ENCODE results near the gene APBA2.

The APBA2 gene

GRCh38 chr15:28969511-28970085 lies 83.8 kb downstream of the APBA2 start:
- H3K4me3 ChIP-seq (replicated peaks; ENCODE audit: low read depth, low read length): no peak overlapping the region
- DNase-seq (ENCODE audit: low read depth): peak; percentile 14
- TF ChIP-seq CTCF (IDR thresholded peaks at IDR 0.05; ENCODE audit: low read length, missing control alignments): no peak

DNA sequence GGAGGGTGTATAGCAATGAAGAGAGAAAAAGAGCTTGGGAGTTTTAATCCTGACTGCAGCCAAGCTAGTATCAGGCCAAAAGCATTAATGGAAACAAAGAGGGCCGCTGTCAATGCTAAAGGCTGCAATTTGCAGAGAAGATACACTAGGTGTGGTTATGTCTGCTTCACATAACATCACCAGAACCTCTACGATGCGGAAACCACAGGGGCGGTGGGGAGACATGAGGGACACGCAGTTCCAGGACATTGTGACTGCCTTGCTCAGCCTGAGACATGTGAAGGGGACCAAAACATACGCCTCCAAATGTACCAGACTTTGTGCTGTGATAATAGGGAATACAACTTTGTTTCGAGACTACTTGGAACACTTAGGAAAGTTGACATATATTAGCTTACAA lies 88.4 kb downstream of the APBA2 start:
- no peak overlapping the region for H3K4me3 ChIP-seq (replicated peaks; ENCODE audit: low read depth, low read length)
- no peak for TF ChIP-seq CTCF (IDR thresholded peaks at IDR 0.05; ENCODE audit: low read length, missing control alignments)
- DNase-seq (ENCODE audit: low read depth): no peak

GRCh38 chr15:28975766-28976179 lies 90.0 kb downstream of the APBA2 start:
- peak; percentile 66 for DNase-seq (ENCODE audit: low read depth)
- no peak overlapping the region for H3K4me3 ChIP-seq (replicated peaks; ENCODE audit: low read depth, low read length)
- TF ChIP-seq CTCF (IDR thresholded peaks at IDR 0.05; ENCODE audit: low read length, missing control alignments): peak; percentile 90

GRCh38 chr15:28977377-28978010 lies 91.7 kb downstream of the APBA2 start:
- TF ChIP-seq CTCF (IDR thresholded peaks at IDR 0.05; ENCODE audit: low read length, missing control alignments): no peak
- no peak overlapping the region for H3K4me3 ChIP-seq (replicated peaks; ENCODE audit: low read depth, low read length)
- peak; percentile 96 for DNase-seq (ENCODE audit: low read depth)

- no peak overlapping the region for H3K4me3 ChIP-seq (replicated peaks; ENCODE audit: low read depth, low read length)
- no peak for TF ChIP-seq CTCF (IDR thresholded peaks at IDR 0.05; ENCODE audit: low read length, missing control alignments)
- DNase-seq (ENCODE audit: low read depth): no peak
Observed at GRCh38 chr15:28978011-28978378, 92.2 kb downstream of the APBA2 start.

GRCh38 chr15:28978661-28979060 lies 92.9 kb downstream of the APBA2 start:
- DNase-seq (ENCODE audit: low read depth): no peak
- TF ChIP-seq CTCF (IDR thresholded peaks at IDR 0.05; ENCODE audit: low read length, missing control alignments): no peak
- H3K4me3 ChIP-seq (replicated peaks; ENCODE audit: low read depth, low read length): no peak overlapping the region
